GM10266 (cell line): ENCODE data around the gene ANGPTL5.

ENCODE experiments used
- DNase-seq: peaks from one replicate; pipeline ENCODE4 v3.0.0; 2012; ENCODE audit errors: extremely low spot score
- TF ChIP-seq, protein P1 (sequence below): IDR thresholded peaks from 2 replicates; pipeline ENCODE4 v1.5.1; 2012; ENCODE audit warnings: mild to moderate bottlenecking, low read depth; ENCODE audit not compliant: control insufficient read depth, insufficient read depth; ENCODE audit errors: missing control alignments

ANGPTL5 gene

GRCh38 chr11:101844608-101845007 is 71.7 kb downstream of the ANGPTL5 start:
- TF ChIP-seq, protein P1, sequence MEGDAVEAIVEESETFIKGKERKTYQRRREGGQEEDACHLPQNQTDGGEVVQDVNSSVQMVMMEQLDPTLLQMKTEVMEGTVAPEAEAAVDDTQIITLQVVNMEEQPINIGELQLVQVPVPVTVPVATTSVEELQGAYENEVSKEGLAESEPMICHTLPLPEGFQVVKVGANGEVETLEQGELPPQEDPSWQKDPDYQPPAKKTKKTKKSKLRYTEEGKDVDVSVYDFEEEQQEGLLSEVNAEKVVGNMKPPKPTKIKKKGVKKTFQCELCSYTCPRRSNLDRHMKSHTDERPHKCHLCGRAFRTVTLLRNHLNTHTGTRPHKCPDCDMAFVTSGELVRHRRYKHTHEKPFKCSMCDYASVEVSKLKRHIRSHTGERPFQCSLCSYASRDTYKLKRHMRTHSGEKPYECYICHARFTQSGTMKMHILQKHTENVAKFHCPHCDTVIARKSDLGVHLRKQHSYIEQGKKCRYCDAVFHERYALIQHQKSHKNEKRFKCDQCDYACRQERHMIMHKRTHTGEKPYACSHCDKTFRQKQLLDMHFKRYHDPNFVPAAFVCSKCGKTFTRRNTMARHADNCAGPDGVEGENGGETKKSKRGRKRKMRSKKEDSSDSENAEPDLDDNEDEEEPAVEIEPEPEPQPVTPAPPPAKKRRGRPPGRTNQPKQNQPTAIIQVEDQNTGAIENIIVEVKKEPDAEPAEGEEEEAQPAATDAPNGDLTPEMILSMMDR = no peak
- no peak for DNase-seq

DNA sequence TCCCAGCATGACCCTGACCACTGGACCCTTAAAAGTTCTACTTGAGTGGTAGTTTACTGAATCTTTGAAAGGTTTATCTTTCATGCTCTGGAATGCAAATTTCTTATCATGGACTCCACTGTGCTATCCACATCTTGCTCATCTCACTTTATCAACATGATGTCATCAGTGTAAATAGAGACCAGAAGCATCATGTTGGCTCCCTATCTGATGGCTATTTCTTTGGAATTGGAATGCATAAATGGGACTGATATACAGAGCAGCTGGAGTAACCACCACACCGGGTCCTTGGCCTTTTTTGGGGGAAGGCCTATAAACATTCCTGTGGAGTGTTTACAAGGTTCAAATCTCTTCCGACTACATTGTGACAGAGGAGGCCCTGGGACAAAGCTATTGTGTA is 75.6 kb downstream of the ANGPTL5 start:
- TF ChIP-seq, protein P1 = no peak
- no peak for DNase-seq
